Ammon's horn (tissue), 1 donor: ENCODE measurements around the gene LMLN.
"Not testable (repeated sequence)": the region's sequence is repeated elsewhere in the genome, so short reads cannot be mapped to it uniquely, and the experiment has no call there.

Experiments used
- DNase-seq: peaks from one replicate; pipeline ENCODE4 v3.0.0-alpha.2; 2016; ENCODE audit warnings: low spot score

LMLN gene

GRCh38 chr3:197957790-197958133 lies 2.3 kb upstream of the LMLN start:
- no peak for DNase-seq

- no peak for DNase-seq
Observed at GRCh38 chr3:197958346-197958745, 1.7 kb upstream of the LMLN start.

- DNase-seq: not testable (repeated sequence)
Observed at GRCh38 chr3:197958848-197959247, 1.2 kb upstream of the LMLN start.

- no peak for DNase-seq
Observed at GRCh38 chr3:197959500-197959890, 522 bp upstream of the LMLN start.

GRCh38 chr3:197960694-197961581 lies 921 bp downstream of the LMLN start:
- no peak for DNase-seq

GRCh38 chr3:197961582-197961945 lies 1.5 kb downstream of the LMLN start:
- DNase-seq: no peak

GRCh38 chr3:197963019-197963637 lies 3.1 kb downstream of the LMLN start:
- DNase-seq: no peak

- DNase-seq: not testable (repeated sequence)
Observed at GRCh38 chr3:197967337-197967989, 7.4 kb downstream of the LMLN start.

- DNase-seq: no peak
Observed at GRCh38 chr3:197970588-197970987, 10.6 kb downstream of the LMLN start.

- no peak for DNase-seq
Observed at GRCh38 chr3:197974016-197974415, 14.0 kb downstream of the LMLN start.

GRCh38 chr3:197975311-197975710 lies 15.3 kb downstream of the LMLN start:
- no peak for DNase-seq

GRCh38 chr3:197983076-197983475 lies 23.1 kb downstream of the LMLN start:
- no peak for DNase-seq

- DNase-seq: no peak
Observed at GRCh38 chr3:197989651-197990050, 29.6 kb downstream of the LMLN start.

GRCh38 chr3:197994736-197995135 lies 34.7 kb downstream of the LMLN start:
- DNase-seq: no peak

- DNase-seq: no peak
Observed at GRCh38 chr3:197996855-197997254, 36.8 kb downstream of the LMLN start.

GRCh38 chr3:197997936-197998335 lies 37.9 kb downstream of the LMLN start:
- DNase-seq: no peak

GRCh38 chr3:198017090-198017489 lies 57.1 kb downstream of the LMLN start:
- no peak for DNase-seq

- DNase-seq: no peak
Observed at GRCh38 chr3:198018416-198018815, 58.4 kb downstream of the LMLN start.

- no peak for DNase-seq
Observed at GRCh38 chr3:198019115-198019514, 59.1 kb downstream of the LMLN start.

GRCh38 chr3:198021320-198021719 lies 61.3 kb downstream of the LMLN start:
- no peak for DNase-seq

GRCh38 chr3:198022604-198023003 lies 62.6 kb downstream of the LMLN start:
- DNase-seq: no peak

- DNase-seq: no peak
Observed at GRCh38 chr3:198025644-198026043, 65.6 kb downstream of the LMLN start.

GRCh38 chr3:198026620-198027019 lies 66.6 kb downstream of the LMLN start:
- no peak for DNase-seq
